HepG2 (cell line): ENCODE results near the gene ZAR1L. TPM values are rescaled to one million over a fixed set of nuclear protein-coding genes. Genes with fewer than 3 reads are reported as not detected.
A peak's percentile ranks its signal among the peaks of the same experiment; 100 is the strongest.

Experiments used
- ATAD3A ChIP-seq: sonication (generic); formaldehyde crosslinking; IDR thresholded peaks from 2 replicates; pipeline ENCODE4 v1.4.0; 2020; ENCODE audit warnings: missing genetic modification reagents
- BORCS8-MEF2B ChIP-seq: sonication (generic); formaldehyde crosslinking; IDR thresholded peaks from 2 replicates; pipeline ENCODE4 v1.8.0; 2022; ENCODE audit warnings: mild to moderate bottlenecking, missing genetic modification reagents
- CAMTA2 ChIP-seq: sonication (generic); formaldehyde crosslinking; IDR thresholded peaks from 2 replicates; pipeline ENCODE4 v1.4.0; 2020; ENCODE audit warnings: mild to moderate bottlenecking, missing genetic modification reagents, borderline replicate concordance
- FOXK2 ChIP-seq: fragments of 450-650 bp; IDR thresholded peaks from 2 replicates; pipeline ENCODE4 v1.6.1; 2016
- HES4 ChIP-seq: sonication (generic); formaldehyde crosslinking; IDR thresholded peaks from 2 replicates; pipeline ENCODE4 v1.9.0; 2021; ENCODE audit warnings: mild to moderate bottlenecking, missing genetic modification reagents, borderline replicate concordance
- HNF4A ChIP-seq: sonication (generic); formaldehyde crosslinking; IDR thresholded peaks from 2 replicates; pipeline ENCODE4 v1.4.0; 2020; ENCODE audit warnings: missing genetic modification reagents
- HNF4G ChIP-seq, 2 experiments: sonication (generic) in 1 of 2; formaldehyde crosslinking in 1 of 2; IDR thresholded peaks; 2 replicates each; pipeline versions ENCODE4 v1.4.0 to v1.6.1; 2011 to 2020; ENCODE audit warnings: borderline replicate concordance in 2 of 2, low read depth in 2 of 2, mild to moderate bottlenecking in 2 of 2, low read length in 1 of 2, missing genetic modification reagents in 1 of 2, moderate library complexity in 1 of 2
- KDM3A ChIP-seq: IDR thresholded peaks from 2 replicates; pipeline ENCODE4 v1.6.1; 2018; ENCODE audit warnings: low read depth, missing compliant biosample characterization
- MYPOP ChIP-seq: sonication (generic); formaldehyde crosslinking; IDR thresholded peaks from 2 replicates; pipeline ENCODE4 v1.8.1; 2023; ENCODE audit warnings: mild to moderate bottlenecking, moderate library complexity, missing genetic modification reagents
- NR2F2 ChIP-seq: IDR thresholded peaks from 2 replicates; pipeline ENCODE4 v1.6.1; 2012; ENCODE audit warnings: low read depth, inconsistent platforms, borderline replicate concordance
- SIX4 ChIP-seq: sonication (generic); formaldehyde crosslinking; IDR thresholded peaks from 2 replicates; pipeline ENCODE4 v1.4.0; 2020; ENCODE audit warnings: missing genetic modification reagents
- SP1 ChIP-seq, 2 experiments: fragments of 450-650 bp in 1 of 2; sonication (generic) in 1 of 2; formaldehyde crosslinking in 1 of 2; IDR thresholded peaks; 2 replicates each; pipeline versions ENCODE4 v1.4.0 to v1.6.1; 2016 to 2020; ENCODE audit warnings: missing genetic modification reagents in 1 of 2
- THYN1 ChIP-seq: sonication (generic); formaldehyde crosslinking; IDR thresholded peaks from 2 replicates; pipeline ENCODE4 v1.8.1; 2023; ENCODE audit warnings: low read depth, mild to moderate bottlenecking, moderate library complexity, missing genetic modification reagents, borderline replicate concordance
- ZNF121 ChIP-seq: sonication (generic); formaldehyde crosslinking; IDR thresholded peaks from 2 replicates; pipeline ENCODE4 v1.5.0; 2020; ENCODE audit warnings: mild to moderate bottlenecking, missing genetic modification reagents
- ZNF484 ChIP-seq: sonication (generic); formaldehyde crosslinking; IDR thresholded peaks from 2 replicates; pipeline ENCODE4 v1.5.1; 2020; ENCODE audit warnings: mild to moderate bottlenecking, low read depth, missing genetic modification reagents, borderline replicate concordance
- ZNF644 ChIP-seq: IDR thresholded peaks from 2 replicates; pipeline ENCODE4 v1.6.1; 2016; ENCODE audit warnings: low read depth
- polyA plus RNA-seq, 8 experiments: library from polyadenylated mRNA; depleted of rRNA in 3 of 8; stranded (reverse) in 7 of 8; unstranded in 1 of 8; fragments of >200 nt; fragmentation: Illumina TruSeq in 4 of 8; extraction: Trizol in 4 of 8; gene quantifications; 2 replicates each; pipeline versions ENCODE4 v1.2.1 to v1.2.3, GENCODE V29; 2011 to 2016; ENCODE audit warnings: low read depth in 4 of 8, missing spikeins in 1 of 8, mixed read lengths in 1 of 8; ENCODE audit not compliant: insufficient read depth in 1 of 8
- total RNA-seq, 5 experiments: library from RNA; depleted of rRNA; stranded (reverse); fragments of >200 nt; fragmentation: Illumina TruSeq; extraction: Trizol; gene quantifications; 2 replicates each; pipeline ENCODE4 v1.2.3, GENCODE V29; 2016; ENCODE audit warnings: low read depth in 1 of 5
- TF ChIP-seq, protein P1 (sequence below): sonication (generic); formaldehyde crosslinking; IDR thresholded peaks from 2 replicates; pipeline ENCODE4 v1.8.0; 2022; ENCODE audit warnings: missing genetic modification reagents, mild to moderate bottlenecking, moderate library complexity, borderline replicate concordance
- TF ChIP-seq, protein P2 (sequence below): sonication (generic); formaldehyde crosslinking; conservative IDR thresholded peaks from 2 replicates; pipeline ENCODE4 v1.4.0; 2020; ENCODE audit warnings: missing genetic modification reagents
- TF ChIP-seq, protein P3 (sequence below): IDR thresholded peaks from 2 replicates; pipeline ENCODE4 v1.4.0; 2020; ENCODE audit warnings: mild to moderate bottlenecking, missing genetic modification reagents

The ZAR1L gene
- total and polyA plus RNA-seq, 2 of the 13 experiments (the other 11 are each of a cell fraction or from before 2014, with no cell fraction given): 0.09 TPM; not detected in 1

GRCh38 chr13:32298695-32299094 lies 16.5 kb downstream of the ZAR1L start (continued):
- TF ChIP-seq BORCS8-MEF2B (CRISPR knock-in tag) (no peak), SP1 (IDR thresholded peaks at IDR 0.05) (no peak), SP1 (CRISPR knock-in tag; IDR thresholded peaks at IDR 0.05) (no peak), ATAD3A (CRISPR knock-in tag) (no peak), THYN1 (CRISPR knock-in tag) (no peak), CAMTA2 (no peak), NR2F2 (no peak), KDM3A (CRISPR knock-in tag) (no peak), SIX4 (no peak), HNF4G (IDR thresholded peaks at IDR 0.05; ENCODE audit: borderline replicate concordance, low read depth, low read length) (peak; percentile 33; the same call in 1 of the 2 replicates), HNF4G (CRISPR knock-in tag; IDR thresholded peaks at IDR 0.05; ENCODE audit: borderline replicate concordance, low read depth) (no peak), HNF4A (CRISPR knock-in tag) (peak; percentile 57), ZNF121 (CRISPR knock-in tag) (no peak), MYPOP (CRISPR knock-in tag) (no peak), HES4 (CRISPR knock-in tag) (no peak), ZNF484 (CRISPR knock-in tag) (no peak), ZNF644 (CRISPR knock-in tag) (0 out of 2 replicates have a peak, but pooled peaks have one; percentile 29), FOXK2 (no peak)
- TF ChIP-seq, protein P1, sequence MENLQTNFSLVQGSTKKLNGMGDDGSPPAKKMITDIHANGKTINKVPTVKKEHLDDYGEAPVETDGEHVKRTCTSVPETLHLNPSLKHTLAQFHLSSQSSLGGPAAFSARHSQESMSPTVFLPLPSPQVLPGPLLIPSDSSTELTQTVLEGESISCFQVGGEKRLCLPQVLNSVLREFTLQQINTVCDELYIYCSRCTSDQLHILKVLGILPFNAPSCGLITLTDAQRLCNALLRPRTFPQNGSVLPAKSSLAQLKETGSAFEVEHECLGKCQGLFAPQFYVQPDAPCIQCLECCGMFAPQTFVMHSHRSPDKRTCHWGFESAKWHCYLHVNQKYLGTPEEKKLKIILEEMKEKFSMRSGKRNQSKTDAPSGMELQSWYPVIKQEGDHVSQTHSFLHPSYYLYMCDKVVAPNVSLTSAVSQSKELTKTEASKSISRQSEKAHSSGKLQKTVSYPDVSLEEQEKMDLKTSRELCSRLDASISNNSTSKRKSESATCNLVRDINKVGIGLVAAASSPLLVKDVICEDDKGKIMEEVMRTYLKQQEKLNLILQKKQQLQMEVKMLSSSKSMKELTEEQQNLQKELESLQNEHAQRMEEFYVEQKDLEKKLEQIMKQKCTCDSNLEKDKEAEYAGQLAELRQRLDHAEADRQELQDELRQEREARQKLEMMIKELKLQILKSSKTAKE (CRISPR knock-in tag): no peak
- TF ChIP-seq, protein P2, sequence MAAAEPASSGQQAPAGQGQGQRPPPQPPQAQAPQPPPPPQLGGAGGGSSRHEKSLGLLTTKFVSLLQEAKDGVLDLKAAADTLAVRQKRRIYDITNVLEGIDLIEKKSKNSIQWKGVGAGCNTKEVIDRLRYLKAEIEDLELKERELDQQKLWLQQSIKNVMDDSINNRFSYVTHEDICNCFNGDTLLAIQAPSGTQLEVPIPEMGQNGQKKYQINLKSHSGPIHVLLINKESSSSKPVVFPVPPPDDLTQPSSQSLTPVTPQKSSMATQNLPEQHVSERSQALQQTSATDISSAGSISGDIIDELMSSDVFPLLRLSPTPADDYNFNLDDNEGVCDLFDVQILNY (CRISPR knock-in tag): no peak
- TF ChIP-seq, protein P3, sequence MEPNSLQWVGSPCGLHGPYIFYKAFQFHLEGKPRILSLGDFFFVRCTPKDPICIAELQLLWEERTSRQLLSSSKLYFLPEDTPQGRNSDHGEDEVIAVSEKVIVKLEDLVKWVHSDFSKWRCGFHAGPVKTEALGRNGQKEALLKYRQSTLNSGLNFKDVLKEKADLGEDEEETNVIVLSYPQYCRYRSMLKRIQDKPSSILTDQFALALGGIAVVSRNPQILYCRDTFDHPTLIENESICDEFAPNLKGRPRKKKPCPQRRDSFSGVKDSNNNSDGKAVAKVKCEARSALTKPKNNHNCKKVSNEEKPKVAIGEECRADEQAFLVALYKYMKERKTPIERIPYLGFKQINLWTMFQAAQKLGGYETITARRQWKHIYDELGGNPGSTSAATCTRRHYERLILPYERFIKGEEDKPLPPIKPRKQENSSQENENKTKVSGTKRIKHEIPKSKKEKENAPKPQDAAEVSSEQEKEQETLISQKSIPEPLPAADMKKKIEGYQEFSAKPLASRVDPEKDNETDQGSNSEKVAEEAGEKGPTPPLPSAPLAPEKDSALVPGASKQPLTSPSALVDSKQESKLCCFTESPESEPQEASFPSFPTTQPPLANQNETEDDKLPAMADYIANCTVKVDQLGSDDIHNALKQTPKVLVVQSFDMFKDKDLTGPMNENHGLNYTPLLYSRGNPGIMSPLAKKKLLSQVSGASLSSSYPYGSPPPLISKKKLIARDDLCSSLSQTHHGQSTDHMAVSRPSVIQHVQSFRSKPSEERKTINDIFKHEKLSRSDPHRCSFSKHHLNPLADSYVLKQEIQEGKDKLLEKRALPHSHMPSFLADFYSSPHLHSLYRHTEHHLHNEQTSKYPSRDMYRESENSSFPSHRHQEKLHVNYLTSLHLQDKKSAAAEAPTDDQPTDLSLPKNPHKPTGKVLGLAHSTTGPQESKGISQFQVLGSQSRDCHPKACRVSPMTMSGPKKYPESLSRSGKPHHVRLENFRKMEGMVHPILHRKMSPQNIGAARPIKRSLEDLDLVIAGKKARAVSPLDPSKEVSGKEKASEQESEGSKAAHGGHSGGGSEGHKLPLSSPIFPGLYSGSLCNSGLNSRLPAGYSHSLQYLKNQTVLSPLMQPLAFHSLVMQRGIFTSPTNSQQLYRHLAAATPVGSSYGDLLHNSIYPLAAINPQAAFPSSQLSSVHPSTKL (CRISPR knock-in tag): no peak
